Measurements from ENCODE around the gene NPAS1. TPM values are rescaled to one million over a fixed set of nuclear protein-coding genes. Genes with fewer than 3 reads are reported as not detected.
A peak's percentile ranks its signal among the peaks of the same experiment; 100 is the strongest.

NPAS1 gene
- total RNA-seq, 1 donor from 2014 or later, result 0.99 TPM

DNA sequence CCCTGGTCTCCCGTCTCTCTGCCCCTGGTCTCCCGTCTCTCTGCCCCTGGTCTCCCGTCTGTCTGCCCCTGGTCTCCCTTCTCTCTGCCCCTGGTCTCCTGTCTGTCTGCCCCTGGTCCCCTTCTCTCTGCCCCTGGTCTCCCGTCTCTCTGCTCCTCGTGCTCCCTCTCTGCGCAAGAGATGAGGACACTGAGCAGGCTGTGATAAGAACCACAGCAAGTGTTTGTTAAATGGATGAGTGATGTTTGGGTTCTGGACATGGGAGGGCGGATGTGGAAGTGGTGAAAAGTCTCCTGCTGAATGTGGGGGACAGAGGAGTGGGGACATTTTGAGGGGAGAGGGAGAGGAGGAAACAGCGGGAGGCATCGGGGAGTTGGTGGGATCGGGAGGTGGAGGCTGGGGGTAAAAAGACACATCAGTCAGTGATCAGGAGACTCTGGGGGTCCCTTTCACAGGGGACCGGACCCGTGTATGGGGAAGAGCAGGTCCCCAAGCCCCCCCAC, 8.0 kb downstream of the NPAS1 start:
- Mint-ChIP-seq H3K27ac (ENCODE audit: unreplicated experiment) (no peak overlapping the region), H3K27me3 (ENCODE audit: unreplicated experiment) (peaks cover 27% of the 10 kb centered on the region), H3K4me1 (ENCODE audit: unreplicated experiment) (peaks cover 6% of the 10 kb centered on the region), H3K36me3 (ENCODE audit: unreplicated experiment) (no peaks in the 10 kb centered on the region), H3K4me3 (ENCODE audit: unreplicated experiment) (no peak overlapping the region), H3K9me3 (ENCODE audit: unreplicated experiment) (no peaks in the 10 kb centered on the region)
- TF ChIP-seq, protein P1, sequence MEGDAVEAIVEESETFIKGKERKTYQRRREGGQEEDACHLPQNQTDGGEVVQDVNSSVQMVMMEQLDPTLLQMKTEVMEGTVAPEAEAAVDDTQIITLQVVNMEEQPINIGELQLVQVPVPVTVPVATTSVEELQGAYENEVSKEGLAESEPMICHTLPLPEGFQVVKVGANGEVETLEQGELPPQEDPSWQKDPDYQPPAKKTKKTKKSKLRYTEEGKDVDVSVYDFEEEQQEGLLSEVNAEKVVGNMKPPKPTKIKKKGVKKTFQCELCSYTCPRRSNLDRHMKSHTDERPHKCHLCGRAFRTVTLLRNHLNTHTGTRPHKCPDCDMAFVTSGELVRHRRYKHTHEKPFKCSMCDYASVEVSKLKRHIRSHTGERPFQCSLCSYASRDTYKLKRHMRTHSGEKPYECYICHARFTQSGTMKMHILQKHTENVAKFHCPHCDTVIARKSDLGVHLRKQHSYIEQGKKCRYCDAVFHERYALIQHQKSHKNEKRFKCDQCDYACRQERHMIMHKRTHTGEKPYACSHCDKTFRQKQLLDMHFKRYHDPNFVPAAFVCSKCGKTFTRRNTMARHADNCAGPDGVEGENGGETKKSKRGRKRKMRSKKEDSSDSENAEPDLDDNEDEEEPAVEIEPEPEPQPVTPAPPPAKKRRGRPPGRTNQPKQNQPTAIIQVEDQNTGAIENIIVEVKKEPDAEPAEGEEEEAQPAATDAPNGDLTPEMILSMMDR (IDR thresholded peaks at IDR 0.05), result no peak
- DNase-seq (ENCODE audit: extremely low spot score, unreplicated experiment), result no peak

DNA sequence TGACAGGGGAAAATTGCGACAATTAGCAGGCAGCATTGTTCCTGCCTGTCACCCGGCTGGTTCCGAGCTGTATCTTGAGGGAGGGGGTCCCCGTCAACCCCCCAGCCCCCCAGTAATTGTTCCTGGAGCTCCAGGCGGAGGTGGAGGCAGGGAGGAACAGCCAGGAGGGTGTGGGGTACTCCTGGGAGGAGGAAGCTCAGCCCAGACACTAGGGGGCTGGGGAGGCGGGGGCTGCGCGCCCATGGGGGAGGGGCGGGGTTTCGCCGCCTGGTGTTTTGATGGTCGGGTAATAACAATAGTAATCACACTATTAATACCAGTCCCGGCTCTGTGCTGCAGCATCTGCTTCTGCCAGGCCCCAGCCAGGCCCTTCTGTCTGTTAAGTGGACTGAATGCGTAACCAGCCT, 8.6 kb downstream of the NPAS1 start:
- Mint-ChIP-seq H3K4me1 (ENCODE audit: unreplicated experiment) (peaks cover under 1% of the 10 kb centered on the region), H3K27ac (ENCODE audit: unreplicated experiment) (no peak overlapping the region), H3K4me3 (ENCODE audit: unreplicated experiment) (no peak overlapping the region), H3K36me3 (ENCODE audit: unreplicated experiment) (no peaks in the 10 kb centered on the region), H3K27me3 (ENCODE audit: unreplicated experiment) (peaks cover 22% of the 10 kb centered on the region), H3K9me3 (ENCODE audit: unreplicated experiment) (no peaks in the 10 kb centered on the region)
- DNase-seq (ENCODE audit: extremely low spot score, unreplicated experiment), result no peak
- TF ChIP-seq, protein P1 (IDR thresholded peaks at IDR 0.05), result no peak

DNA sequence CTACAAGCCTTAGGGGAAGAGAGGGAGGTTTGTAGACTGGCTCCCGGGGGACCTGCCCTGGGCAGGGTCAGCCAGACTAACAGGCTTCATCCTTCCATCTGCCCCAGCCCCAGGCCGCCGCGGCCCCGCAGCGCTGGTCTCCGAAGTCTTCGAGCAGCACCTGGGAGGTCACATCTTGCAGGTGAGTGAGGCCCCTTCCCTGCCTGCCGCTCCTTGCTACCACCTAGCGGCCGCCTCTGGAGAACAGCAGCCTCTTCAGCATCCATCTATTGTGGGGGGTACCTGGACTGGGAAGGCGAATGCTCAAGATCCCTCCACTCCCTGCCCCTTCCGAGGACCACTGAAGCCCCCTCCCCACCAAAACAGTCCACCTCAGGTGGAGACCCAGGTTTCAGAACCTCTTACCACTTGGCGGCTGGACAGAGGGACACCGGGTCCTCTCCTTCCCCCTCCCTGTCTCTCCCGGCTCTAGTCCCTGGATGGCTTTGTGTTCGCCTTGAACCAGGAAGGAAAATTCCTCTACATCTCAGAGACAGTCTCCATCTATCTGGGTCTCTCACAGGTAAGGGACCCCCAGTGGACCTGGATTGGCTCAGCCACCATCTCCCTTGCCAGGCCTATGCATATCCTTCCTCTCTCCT, 12.7 kb downstream of the NPAS1 start:
- TF ChIP-seq, protein P1 (IDR thresholded peaks at IDR 0.05), result peak; percentile 79
- DNase-seq (ENCODE audit: extremely low spot score, unreplicated experiment), result no peak
- H3K4me3 Mint-ChIP-seq (ENCODE audit: unreplicated experiment), result no peak overlapping the region

DNA sequence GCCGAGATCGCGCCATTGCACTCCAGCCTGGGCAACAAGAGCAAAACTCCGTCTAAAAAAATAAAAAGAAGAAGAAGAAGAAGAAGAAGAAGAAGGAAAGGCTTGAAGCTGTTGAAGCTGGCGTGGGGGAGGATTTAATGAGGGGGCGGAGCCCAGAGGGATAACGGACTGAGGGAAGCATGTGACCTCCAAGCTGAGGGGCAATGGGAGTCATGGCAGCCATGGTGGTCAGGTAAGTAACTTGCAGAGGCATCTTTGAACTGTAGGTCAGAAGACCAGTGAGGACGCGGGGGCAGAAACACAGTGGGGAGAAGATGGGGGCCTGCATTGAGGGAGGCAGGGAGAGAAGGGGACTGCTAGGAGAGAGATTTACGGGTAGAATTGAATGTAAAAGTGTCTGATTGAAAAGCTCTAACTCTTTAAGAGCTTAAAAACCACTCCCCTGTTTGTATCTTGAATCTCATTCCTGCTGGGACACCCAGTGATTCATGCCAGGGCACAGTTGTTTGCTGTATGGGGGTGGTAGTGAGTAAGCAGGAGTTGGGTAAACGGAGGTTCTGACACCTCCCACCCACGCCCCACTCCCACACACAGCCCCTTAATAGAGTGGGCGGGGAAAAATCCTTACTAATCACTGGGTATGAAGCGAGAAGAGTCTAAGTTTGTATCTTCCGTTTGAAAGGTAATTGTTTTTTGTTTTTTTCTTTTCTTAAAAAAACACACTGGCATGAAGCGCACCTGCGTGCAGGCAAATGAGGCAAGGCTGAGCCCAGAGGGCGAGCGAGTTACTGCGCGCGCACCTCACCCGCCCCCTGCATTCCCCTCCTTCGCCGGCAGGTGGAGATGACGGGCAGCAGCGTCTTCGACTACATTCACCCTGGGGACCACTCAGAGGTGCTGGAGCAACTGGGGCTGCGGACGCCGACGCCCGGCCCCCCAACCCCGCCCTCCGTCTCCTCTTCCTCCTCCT, 15.8 kb downstream of the NPAS1 start:
- DNase-seq (ENCODE audit: extremely low spot score, unreplicated experiment), result peak; percentile 97
- peak overlapping the region; percentile 89 for H3K4me3 Mint-ChIP-seq (ENCODE audit: unreplicated experiment)
- H3K9me3 Mint-ChIP-seq (ENCODE audit: unreplicated experiment), result no peaks in the 10 kb centered on the region
- H3K27ac Mint-ChIP-seq (ENCODE audit: unreplicated experiment), result peak overlapping the region; percentile 92
- no peaks in the 10 kb centered on the region for H3K36me3 Mint-ChIP-seq (ENCODE audit: unreplicated experiment)
- H3K27me3 Mint-ChIP-seq (ENCODE audit: unreplicated experiment), result peaks cover 3% of the 10 kb centered on the region
- TF ChIP-seq, protein P1 (IDR thresholded peaks at IDR 0.05), result peak; percentile 93
- peaks cover 19% of the 10 kb centered on the region for H3K4me1 Mint-ChIP-seq (ENCODE audit: unreplicated experiment)

More for the DNA sequence above, 12.7 kb downstream of the NPAS1 start:
- H3K27ac Mint-ChIP-seq (ENCODE audit: unreplicated experiment), result no peak overlapping the region
- peaks cover 10% of the 10 kb centered on the region for H3K27me3 Mint-ChIP-seq (ENCODE audit: unreplicated experiment)
- no peaks in the 10 kb centered on the region for H3K36me3 Mint-ChIP-seq (ENCODE audit: unreplicated experiment)
- H3K9me3 Mint-ChIP-seq (ENCODE audit: unreplicated experiment), result no peaks in the 10 kb centered on the region
- H3K4me1 Mint-ChIP-seq (ENCODE audit: unreplicated experiment), result peaks cover 17% of the 10 kb centered on the region
